Activated CD4-positive, alpha-beta T cell treated with anti-CD3 and anti-CD28 coated beads for 36 hours (primary cell): Measurements from ENCODE around the gene PPM1H. TPM values are rescaled to one million over a fixed set of nuclear protein-coding genes. Genes with fewer than 3 reads are reported as not detected.
A peak's percentile ranks its signal among the peaks of the same experiment; 100 is the strongest.
"Not testable (repeated sequence)": the region's sequence is repeated elsewhere in the genome, so short reads cannot be mapped to it uniquely, and the experiment has no call there.

ENCODE experiments used
- ATAC-seq: fragments of 200-7000 bp; cut with Tn5 transposase; one replicate; pipeline ENCODE4 v1.10.0; 2021; ENCODE audit warnings: mild to moderate bottlenecking, moderate library complexity
- CTCF ChIA-PET: fragments of 350-600 bp; sonication (Branson Sonifier 250); formaldehyde crosslinking; loops from one replicate; lab custom pipeline; 2021; ENCODE audit warnings: antibody characterized with exemption; lab: Charles Lee
- POLR2A ChIA-PET: fragments of 350-600 bp; sonication (Branson Sonifier 250); formaldehyde crosslinking; loops from one replicate; lab custom pipeline; 2021; ENCODE audit warnings: antibody characterized with exemption, inconsistent platforms; lab: Charles Lee
- DNase-seq: peaks from one replicate; pipeline ENCODE4 v3.0.0-alpha.2; 2020
- H3K27ac Mint-ChIP-seq: one replicate; pipeline ENCODE4 v1.8.0; 2021; ENCODE audit warnings: mixed read lengths
- H3K27me3 Mint-ChIP-seq: one replicate; pipeline ENCODE4 v1.8.0; 2021; ENCODE audit warnings: mixed read lengths
- H3K36me3 Mint-ChIP-seq: one replicate; pipeline ENCODE4 v1.8.0; 2021; ENCODE audit warnings: low read depth, mixed read lengths
- H3K4me1 Mint-ChIP-seq: one replicate; pipeline ENCODE4 v1.8.0; 2021; ENCODE audit warnings: mixed read lengths
- H3K4me3 Mint-ChIP-seq: one replicate; pipeline ENCODE4 v1.8.0; 2021; ENCODE audit warnings: mild to moderate bottlenecking, moderate library complexity, mixed read lengths
- H3K9me3 Mint-ChIP-seq: one replicate; pipeline ENCODE4 v1.8.0; 2021; ENCODE audit warnings: low read depth, mixed read lengths
- intact Hi-C, 2 experiments: fragments of 100-400 bp; cut with DNase I in 1 of 2; cut with micrococcal nuclease in 1 of 2; formaldehyde crosslinking; loops; one replicate each; pipeline versions ENCODE4 v1.14.2 to v1.15.1; 2022 to 2024; cut with DNase I, micrococcal nuclease
- total RNA-seq, 2 experiments: library from RNA; stranded (reverse); gene quantifications; one replicate each; pipeline ENCODE4 v1.2.3, GENCODE V29; 2021

Gene PPM1H
- total RNA-seq, 2 experiments from 2014 or later: 0.02 TPM; not detected in 1

DNA sequence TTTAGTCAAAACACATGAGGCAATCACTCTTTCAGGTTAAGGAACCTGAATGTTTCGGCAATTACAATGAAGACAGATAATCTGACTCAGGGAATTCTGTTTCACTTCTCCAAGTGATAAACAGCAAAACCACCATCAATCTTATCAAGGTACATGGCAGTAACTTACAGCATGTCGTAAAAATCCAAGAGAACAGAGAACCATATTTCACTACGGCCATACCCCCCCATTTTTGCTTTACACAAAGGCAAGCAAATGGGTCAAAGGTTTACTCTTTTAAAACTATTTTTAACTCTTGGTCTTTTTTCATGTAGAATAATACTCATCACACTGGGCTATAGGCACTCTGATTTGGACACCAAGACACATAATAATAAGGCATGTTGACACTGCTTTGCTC lies 102.4 kb downstream of the PPM1H start:
- ChIA-PET POLR2A (no interaction called here), CTCF (interaction anchor here (1.3 kb wide), 1 partner anchor 19 kb away, joined by 4 read pairs; no protein-coding TSS in a partner anchor)
- intact Hi-C loops: no loop called here
- no peak for ATAC-seq
- no peaks in the 10 kb centered on the region for H3K4me1 Mint-ChIP-seq
- no peaks in the 10 kb centered on the region for H3K36me3 Mint-ChIP-seq
- no peak for DNase-seq
- H3K27me3 Mint-ChIP-seq: peaks cover 1% of the 10 kb centered on the region
- H3K27ac Mint-ChIP-seq: no peak overlapping the region
- H3K9me3 Mint-ChIP-seq: no peaks in the 10 kb centered on the region
- no peak overlapping the region for H3K4me3 Mint-ChIP-seq

DNA sequence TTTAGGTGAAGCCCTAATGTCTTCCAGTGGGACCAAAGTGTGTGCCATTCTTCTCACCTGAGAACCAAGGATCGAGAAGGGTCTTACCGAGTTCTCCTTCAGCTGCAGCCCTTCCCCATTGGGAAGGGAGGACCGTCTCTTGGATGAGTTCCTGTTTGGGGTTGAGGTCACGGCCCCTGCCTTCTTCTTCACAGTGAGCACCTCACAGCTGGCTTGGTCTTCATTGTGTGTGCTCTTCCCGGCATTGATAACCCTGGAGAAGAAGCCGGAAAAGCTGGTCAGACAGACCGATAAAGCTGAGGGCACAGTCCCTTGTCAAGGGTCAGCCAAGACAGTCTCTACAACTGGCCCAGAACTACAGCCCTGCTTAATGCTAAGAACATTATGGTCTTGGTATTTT lies 102.9 kb downstream of the PPM1H start:
- no peak overlapping the region for H3K4me3 Mint-ChIP-seq
- ChIA-PET POLR2A (no interaction called here), CTCF (no interaction called here)
- no peaks in the 10 kb centered on the region for H3K4me1 Mint-ChIP-seq
- DNase-seq (no peak), ATAC-seq (no peak)
- no peaks in the 10 kb centered on the region for H3K9me3 Mint-ChIP-seq
- intact Hi-C loops: no loop called here
- H3K36me3 Mint-ChIP-seq: no peaks in the 10 kb centered on the region
- no peak overlapping the region for H3K27ac Mint-ChIP-seq
- peaks cover 1% of the 10 kb centered on the region for H3K27me3 Mint-ChIP-seq

DNA sequence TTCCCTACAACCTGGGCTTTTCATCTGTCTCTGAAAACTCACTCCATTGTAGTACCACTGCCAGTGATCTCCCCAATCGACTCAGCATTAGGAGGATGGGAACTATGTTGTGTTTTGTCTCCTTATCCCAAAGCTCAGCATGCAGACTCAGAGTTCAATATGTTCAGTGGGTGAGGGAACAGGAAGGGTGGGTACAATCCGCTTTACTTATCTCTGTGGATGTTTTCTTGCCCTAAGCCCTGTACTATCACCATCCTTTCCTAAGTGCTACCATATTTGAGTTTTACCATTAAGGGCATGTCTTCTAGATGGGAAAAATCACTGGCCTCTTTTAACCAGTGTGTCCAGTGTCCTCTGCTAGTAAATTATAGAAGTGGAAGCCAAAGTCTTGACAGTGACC lies 107.1 kb downstream of the PPM1H start:
- POLR2A ChIA-PET: no interaction called here
- Mint-ChIP-seq H3K36me3 (no peaks in the 10 kb centered on the region), H3K4me3 (no peak overlapping the region), H3K27me3 (peaks cover 4% of the 10 kb centered on the region), H3K27ac (no peak overlapping the region), H3K4me1 (no peaks in the 10 kb centered on the region), H3K9me3 (no peaks in the 10 kb centered on the region)
- DNase-seq: no peak
- ATAC-seq: no peak
- intact Hi-C loops: no loop called here
- CTCF ChIA-PET: no interaction called here

DNA sequence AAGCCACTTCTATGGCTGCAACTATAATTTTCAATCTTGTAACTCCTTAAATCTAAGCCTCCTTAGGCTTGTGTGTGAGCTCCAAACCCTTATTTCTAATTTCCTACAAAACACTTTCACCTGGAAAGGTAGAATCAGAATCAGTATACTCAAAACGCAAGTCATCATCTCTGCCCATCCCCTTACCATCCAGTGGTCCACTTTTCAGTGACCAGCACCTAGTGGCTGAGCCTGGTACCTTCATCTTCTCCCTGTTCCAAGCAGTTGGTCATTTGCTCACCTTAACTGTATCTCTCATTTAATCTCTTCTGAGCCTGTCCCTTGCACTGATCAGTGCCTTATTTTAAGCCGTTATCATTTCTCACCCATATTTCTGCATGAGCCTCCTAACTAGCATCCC lies 107.9 kb downstream of the PPM1H start:
- ATAC-seq (no peak), DNase-seq (no peak)
- no peak overlapping the region for H3K4me3 Mint-ChIP-seq
- peaks cover 9% of the 10 kb centered on the region for H3K27me3 Mint-ChIP-seq
- CTCF ChIA-PET: no interaction called here
- no peaks in the 10 kb centered on the region for H3K4me1 Mint-ChIP-seq
- POLR2A ChIA-PET: no interaction called here
- no peak overlapping the region for H3K27ac Mint-ChIP-seq
- intact Hi-C loops: no loop called here
- no peaks in the 10 kb centered on the region for H3K9me3 Mint-ChIP-seq
- H3K36me3 Mint-ChIP-seq: no peaks in the 10 kb centered on the region

DNA sequence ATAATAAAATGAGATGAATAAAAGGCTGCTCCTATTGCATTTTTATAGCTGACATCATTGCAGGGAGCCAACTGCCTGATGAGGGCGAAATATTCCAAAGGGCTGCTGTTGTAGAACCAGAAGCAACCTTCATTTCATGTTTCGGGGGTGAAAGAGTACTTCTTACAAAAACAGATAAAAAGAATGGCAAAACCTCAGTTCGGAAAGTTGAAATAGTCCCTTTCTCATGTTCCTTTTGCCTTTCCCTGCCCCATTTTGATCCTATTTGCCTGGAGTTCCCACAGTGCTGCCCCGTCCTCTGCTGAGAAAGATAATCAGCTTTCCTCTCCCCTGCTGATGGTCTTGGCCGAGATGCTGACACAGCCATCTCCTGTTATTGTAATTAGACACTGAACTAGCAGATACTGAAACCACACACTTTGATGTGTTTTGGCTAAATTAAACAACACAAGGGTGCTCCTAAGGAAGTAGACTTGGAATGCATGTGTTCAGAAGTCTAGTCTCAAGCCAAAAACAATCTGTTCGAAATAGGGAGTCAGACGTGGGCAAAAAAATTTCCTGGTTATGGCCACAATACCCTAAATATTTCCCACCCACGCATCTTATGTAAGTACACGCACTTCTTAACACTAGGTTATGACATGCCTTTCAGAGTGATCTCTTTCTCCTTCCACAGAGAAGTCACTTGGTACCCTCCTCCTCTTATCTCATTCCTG lies 117.2 kb downstream of the PPM1H start:
- no peaks in the 10 kb centered on the region for H3K9me3 Mint-ChIP-seq
- H3K36me3 Mint-ChIP-seq: no peaks in the 10 kb centered on the region
- H3K4me1 Mint-ChIP-seq: peaks cover 10% of the 10 kb centered on the region
- no peak overlapping the region for H3K4me3 Mint-ChIP-seq
- CTCF ChIA-PET: interaction anchor here (0.7 to 1.0 kb wide), 4 partner anchors 22 to 252 kb away, joined by 3 to 4 read pairs (median 3); no protein-coding TSS in a partner anchor
- DNase-seq (no peak), ATAC-seq (no peak)
- POLR2A ChIA-PET: no interaction called here
- intact Hi-C loops: loop anchor here in 1 of 2 experiments (5.0 kb wide), 1 partner anchor 250 kb away; no protein-coding TSS in a partner anchor
- H3K27me3 Mint-ChIP-seq: peaks cover 16% of the 10 kb centered on the region
- H3K27ac Mint-ChIP-seq: no peak overlapping the region

DNA sequence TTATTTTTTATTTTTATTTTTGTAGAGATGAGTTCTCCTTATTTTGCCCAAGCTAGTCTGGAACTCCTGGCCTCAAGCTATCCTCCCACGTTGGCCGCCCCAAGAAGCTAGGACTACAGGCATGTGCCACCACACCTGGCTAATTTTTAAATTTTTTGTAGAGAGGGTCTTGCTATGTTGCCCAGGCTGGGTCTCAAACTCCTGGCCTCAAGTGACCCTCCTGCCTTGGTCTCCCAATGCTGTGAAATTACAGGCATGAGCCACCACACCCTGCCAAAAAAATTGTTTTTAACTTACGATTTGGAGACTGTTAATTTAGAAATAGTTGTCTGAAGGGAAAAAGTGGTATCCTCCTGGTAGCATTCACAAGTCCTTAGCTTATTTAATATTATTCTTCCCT lies 120.7 kb downstream of the PPM1H start:
- H3K36me3 Mint-ChIP-seq: no peaks in the 10 kb centered on the region
- peaks cover 5% of the 10 kb centered on the region for H3K27me3 Mint-ChIP-seq
- no peak overlapping the region for H3K27ac Mint-ChIP-seq
- ChIA-PET POLR2A (no interaction called here), CTCF (interaction anchor here (0.7 to 2.6 kb wide), 17 partner anchors 11 to 684 kb away, joined by 3 to 40 read pairs (median 4); no protein-coding TSS in a partner anchor)
- H3K9me3 Mint-ChIP-seq: no peaks in the 10 kb centered on the region
- peaks cover 15% of the 10 kb centered on the region for H3K4me1 Mint-ChIP-seq
- DNase-seq: no peak
- intact Hi-C loops: loop anchor here in 1 of 2 experiments (5.0 kb wide), 1 partner anchor 377 kb away; no protein-coding TSS in a partner anchor
- ATAC-seq: no peak
- no peak overlapping the region for H3K4me3 Mint-ChIP-seq

DNA sequence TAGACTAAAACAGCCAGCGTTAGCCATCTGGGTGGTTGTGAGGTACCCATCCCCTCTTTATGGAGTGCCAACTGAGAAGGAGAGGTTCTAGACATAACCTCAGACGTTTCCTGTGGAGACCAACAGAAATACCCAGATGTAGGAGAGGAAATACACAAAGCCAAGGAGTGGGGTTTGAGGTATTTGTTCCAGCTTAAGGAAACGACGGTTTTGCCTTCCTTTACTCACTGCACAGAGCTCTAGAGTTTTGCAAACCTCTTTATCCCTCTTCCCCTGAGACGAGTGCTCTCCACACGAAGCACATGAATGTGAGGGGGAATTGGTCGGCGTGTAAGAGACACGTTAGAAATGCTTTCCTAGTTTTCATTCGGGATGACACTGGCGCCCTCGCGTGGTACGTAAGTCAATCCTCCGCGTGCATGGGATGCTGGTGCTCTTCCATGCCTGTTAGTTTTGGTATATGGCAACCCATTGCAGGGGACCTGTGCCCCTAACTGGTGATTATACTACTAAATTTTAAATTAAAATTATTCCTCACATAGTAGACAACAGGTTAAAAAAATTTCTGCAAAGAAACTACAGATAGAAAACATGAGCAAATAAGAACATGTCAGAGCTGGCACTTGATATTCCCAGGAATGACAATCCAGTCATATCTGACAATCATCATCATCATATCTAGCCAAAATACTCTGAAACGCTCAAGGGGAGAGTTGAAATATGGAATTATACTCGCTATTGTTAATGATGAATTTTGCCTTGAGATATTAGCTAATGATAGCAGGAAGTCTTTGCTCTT lies 121.7 kb downstream of the PPM1H start:
- POLR2A ChIA-PET: no interaction called here

DNA sequence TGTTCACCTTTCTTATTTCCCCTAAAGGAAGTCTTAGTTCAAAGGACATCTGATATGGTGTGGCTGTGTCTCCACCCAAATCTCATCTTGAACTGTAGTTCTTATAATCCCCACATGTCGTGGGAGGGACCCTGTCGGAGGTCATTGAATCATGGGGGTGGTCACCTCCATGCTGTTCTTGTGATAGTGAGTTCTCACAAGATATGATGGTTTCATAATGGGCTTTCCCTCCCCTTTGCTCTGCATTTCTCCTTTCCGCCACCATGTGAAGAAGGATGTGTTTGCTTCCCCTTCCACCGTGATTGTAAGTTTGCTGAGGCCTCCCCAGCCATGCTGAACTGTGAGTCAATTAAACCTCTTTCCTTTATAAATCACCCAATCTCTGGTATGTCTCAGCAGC lies 123.5 kb downstream of the PPM1H start:
- POLR2A ChIA-PET, H3K27ac Mint-ChIP-seq, DNase-seq, H3K27me3 Mint-ChIP-seq, H3K4me3 Mint-ChIP-seq, H3K9me3 Mint-ChIP-seq, H3K36me3 Mint-ChIP-seq, ATAC-seq: not testable (repeated sequence)
- intact Hi-C loops: loop anchor here in 1 of 2 experiments (5.0 kb wide), 1 partner anchor 374 kb away; no protein-coding TSS in a partner anchor
- H3K4me1 Mint-ChIP-seq: peaks cover 17% of the 10 kb centered on the region
- CTCF ChIA-PET: interaction anchor here (0.6 to 2.6 kb wide), 2 partner anchors 28 to 356 kb away, joined by 3 to 5 read pairs; no protein-coding TSS in a partner anchor

More for the DNA sequence above, 121.7 kb downstream of the PPM1H start:
- Mint-ChIP-seq H3K36me3 (no peaks in the 10 kb centered on the region), H3K4me1 (peaks cover 19% of the 10 kb centered on the region), H3K4me3 (peak overlapping the region; percentile 43), H3K27me3 (peaks cover 5% of the 10 kb centered on the region), H3K9me3 (no peaks in the 10 kb centered on the region), H3K27ac (peak overlapping the region; percentile 6)
- ATAC-seq (peak; percentile 65), DNase-seq (peak; percentile 68)
- intact Hi-C loops: loop anchor here (1.0 to 5.0 kb wide), 3 partner anchors 290 to 376 kb away; no protein-coding TSS in a partner anchor
- CTCF ChIA-PET: interaction anchor here (0.6 to 2.6 kb wide), 27 partner anchors 10 to 378 kb away, joined by 3 to 40 read pairs (median 4); no protein-coding TSS in a partner anchor

DNA sequence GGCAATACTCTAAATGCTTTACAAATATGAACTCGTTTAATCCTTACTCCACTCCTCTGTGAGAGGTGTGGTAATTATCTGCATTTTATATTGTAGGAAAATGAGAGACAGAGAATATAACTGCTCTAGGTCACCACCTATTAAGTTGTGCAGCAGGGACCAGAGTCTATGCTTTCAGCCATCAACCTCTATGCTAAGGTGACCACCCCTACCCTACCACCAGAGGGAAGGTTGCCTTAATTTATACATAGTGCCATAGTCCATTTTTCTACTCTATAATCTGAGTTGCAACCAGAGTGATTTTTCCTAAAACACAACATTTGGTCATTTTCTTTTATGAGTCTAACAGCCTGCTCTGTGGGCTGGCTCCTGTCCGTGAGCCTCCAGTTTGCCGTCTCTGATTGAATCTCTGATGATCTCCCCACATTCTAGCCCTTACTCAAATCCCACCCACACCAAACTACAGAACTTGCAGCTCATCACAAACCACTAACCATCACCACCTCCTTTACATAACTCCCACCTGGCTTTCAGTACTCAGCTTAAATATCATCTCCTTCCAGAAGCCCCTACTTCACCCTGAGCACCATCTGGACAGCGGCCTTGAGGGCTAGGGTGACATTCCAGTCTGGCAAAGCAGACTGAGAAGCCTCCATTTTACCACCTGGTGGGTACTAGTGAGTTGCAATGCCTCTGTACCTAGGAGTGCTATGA lies 126.6 kb downstream of the PPM1H start:
- intact Hi-C loops: no loop called here
- H3K36me3 Mint-ChIP-seq: no peaks in the 10 kb centered on the region
- peak; percentile 70 for ATAC-seq
- ChIA-PET CTCF (interaction anchor here (0.5 to 0.6 kb wide), 2 partner anchors 13 to 128 kb away, joined by 3 read pairs; no protein-coding TSS in a partner anchor), POLR2A (no interaction called here)
- no peaks in the 10 kb centered on the region for H3K9me3 Mint-ChIP-seq
- H3K27ac Mint-ChIP-seq: no peak overlapping the region
- DNase-seq: peak; percentile 22
- H3K27me3 Mint-ChIP-seq: peaks cover 4% of the 10 kb centered on the region
- H3K4me3 Mint-ChIP-seq: no peak overlapping the region
- peaks cover 15% of the 10 kb centered on the region for H3K4me1 Mint-ChIP-seq

DNA sequence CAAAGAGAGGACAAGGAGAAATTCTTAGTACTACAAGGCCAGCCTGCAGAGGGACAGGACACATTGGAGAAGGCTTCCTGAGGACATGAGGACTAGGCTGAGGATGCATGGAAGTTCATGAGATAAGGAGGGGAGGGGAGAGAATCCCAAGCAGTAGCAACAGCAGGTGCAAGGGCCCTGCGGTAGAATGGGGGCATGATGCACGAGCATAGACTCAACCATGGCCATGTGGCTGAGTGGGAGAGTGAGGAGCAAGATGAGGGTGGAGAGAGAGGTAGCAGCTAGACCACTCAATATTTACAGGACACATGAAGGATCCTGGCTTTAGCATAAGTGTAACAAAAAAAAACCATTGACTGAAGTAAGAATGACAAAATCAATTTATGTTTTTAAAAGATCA lies 128.1 kb downstream of the PPM1H start:
- intact Hi-C loops: no loop called here
- Mint-ChIP-seq H3K36me3 (no peaks in the 10 kb centered on the region), H3K27ac (no peak overlapping the region), H3K9me3 (no peaks in the 10 kb centered on the region), H3K27me3 (peaks cover 2% of the 10 kb centered on the region), H3K4me3 (no peak overlapping the region), H3K4me1 (peaks cover 8% of the 10 kb centered on the region)
- POLR2A ChIA-PET: no interaction called here
- no peak for DNase-seq
- CTCF ChIA-PET: interaction anchor here (0.8 to 1.3 kb wide), 5 partner anchors 8 to 369 kb away, joined by 3 to 8 read pairs (median 4); no protein-coding TSS in a partner anchor
- ATAC-seq: no peak
